Liver (tissue), 3 donors: ENCODE measurements around the gene KLHDC3.

Source experiments
- ATF3 ChIP-seq: IDR thresholded peaks from 2 replicates; pipeline ENCODE4 v1.6.1; 2016; ENCODE audit warnings: antibody characterized with exemption
- CTCF ChIP-seq: fragments of 150-350 bp; IDR thresholded peaks from 2 replicates; pipeline ENCODE4 v1.5.1; 2017; ENCODE audit warnings: improper control_type of control experiment, low read depth, low read length; ENCODE audit not compliant: missing input control
- EGR1 ChIP-seq, 2 donors: IDR thresholded peaks; 2 replicates each; pipeline ENCODE4 v1.6.1; 2016 to 2018; ENCODE audit warnings: antibody characterized with exemption in 2 of 2, low read depth in 2 of 2
- GABPA ChIP-seq, 2 donors: IDR thresholded peaks in 1 of 2; conservative IDR thresholded peaks in 1 of 2; 2 replicates each; pipeline ENCODE4 v1.6.1; 2016; ENCODE audit warnings: antibody characterized with exemption in 2 of 2, mild to moderate bottlenecking in 1 of 2, moderate library complexity in 1 of 2
- HNF4A ChIP-seq, 2 donors: conservative IDR thresholded peaks; 2 replicates each; pipeline ENCODE4 v1.6.1; 2016; ENCODE audit warnings: antibody characterized with exemption in 2 of 2, mild to moderate bottlenecking in 2 of 2
- JUND ChIP-seq, 2 donors: IDR thresholded peaks; 2 replicates each; pipeline ENCODE4 v1.6.1; 2016; ENCODE audit warnings: antibody characterized with exemption in 2 of 2
- NR2F2 ChIP-seq: IDR thresholded peaks from 2 replicates; pipeline ENCODE4 v1.6.1; 2016; ENCODE audit warnings: antibody characterized with exemption
- RAD21 ChIP-seq, 2 donors: IDR thresholded peaks; 2 replicates each; pipeline ENCODE4 v1.6.1; 2016; ENCODE audit warnings: antibody characterized with exemption in 2 of 2, mild to moderate bottlenecking in 2 of 2
- REST ChIP-seq: IDR thresholded peaks from 2 replicates; pipeline ENCODE4 v1.6.1; 2016; ENCODE audit warnings: antibody characterized with exemption, mild to moderate bottlenecking
- SP1 ChIP-seq: IDR thresholded peaks from 2 replicates; pipeline ENCODE4 v1.6.1; 2018; ENCODE audit warnings: antibody characterized with exemption, mild to moderate bottlenecking
- TAF1 ChIP-seq: conservative IDR thresholded peaks from 2 replicates; pipeline ENCODE4 v1.6.1; 2016; ENCODE audit warnings: antibody characterized with exemption, mild to moderate bottlenecking
- YY1 ChIP-seq: IDR thresholded peaks from 2 replicates; pipeline ENCODE4 v1.6.1; 2016; ENCODE audit warnings: antibody characterized with exemption, mild to moderate bottlenecking
- TF ChIP-seq, protein P1 (sequence below): IDR thresholded peaks from 2 replicates; pipeline ENCODE4 v1.6.1; 2016; ENCODE audit warnings: antibody characterized with exemption
- TF ChIP-seq, protein P2 (sequence below): IDR thresholded peaks from 2 replicates; pipeline ENCODE4 v1.6.1; 2016; ENCODE audit warnings: antibody characterized with exemption
- donor health status: healthy.
- donor health status: healthy.

DNA sequence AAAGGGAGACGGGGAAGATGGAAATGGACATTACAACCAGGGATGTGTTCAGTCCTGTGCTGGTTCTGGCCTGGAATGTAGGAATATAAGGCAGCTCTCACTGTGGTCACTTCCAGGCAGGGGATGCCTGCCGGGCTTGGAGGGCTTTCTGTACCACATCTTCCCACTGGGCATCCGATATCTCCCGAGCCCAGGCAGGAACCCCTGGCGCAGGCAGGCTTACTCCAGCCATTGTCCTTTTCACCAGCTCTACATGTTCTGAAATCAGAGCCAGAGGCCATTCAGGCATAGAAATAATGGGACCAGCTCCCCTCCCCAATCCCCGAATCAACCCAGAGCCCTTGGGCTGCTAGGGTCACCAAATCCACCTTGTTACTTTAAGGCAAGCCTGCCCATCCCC, 1.7 kb upstream of the KLHDC3 start:
- no peak for TF ChIP-seq CTCF
- TF ChIP-seq, protein P1, sequence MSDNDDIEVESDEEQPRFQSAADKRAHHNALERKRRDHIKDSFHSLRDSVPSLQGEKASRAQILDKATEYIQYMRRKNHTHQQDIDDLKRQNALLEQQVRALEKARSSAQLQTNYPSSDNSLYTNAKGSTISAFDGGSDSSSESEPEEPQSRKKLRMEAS: no peak
- no peak for TF ChIP-seq NR2F2
- TF ChIP-seq, protein P2, sequence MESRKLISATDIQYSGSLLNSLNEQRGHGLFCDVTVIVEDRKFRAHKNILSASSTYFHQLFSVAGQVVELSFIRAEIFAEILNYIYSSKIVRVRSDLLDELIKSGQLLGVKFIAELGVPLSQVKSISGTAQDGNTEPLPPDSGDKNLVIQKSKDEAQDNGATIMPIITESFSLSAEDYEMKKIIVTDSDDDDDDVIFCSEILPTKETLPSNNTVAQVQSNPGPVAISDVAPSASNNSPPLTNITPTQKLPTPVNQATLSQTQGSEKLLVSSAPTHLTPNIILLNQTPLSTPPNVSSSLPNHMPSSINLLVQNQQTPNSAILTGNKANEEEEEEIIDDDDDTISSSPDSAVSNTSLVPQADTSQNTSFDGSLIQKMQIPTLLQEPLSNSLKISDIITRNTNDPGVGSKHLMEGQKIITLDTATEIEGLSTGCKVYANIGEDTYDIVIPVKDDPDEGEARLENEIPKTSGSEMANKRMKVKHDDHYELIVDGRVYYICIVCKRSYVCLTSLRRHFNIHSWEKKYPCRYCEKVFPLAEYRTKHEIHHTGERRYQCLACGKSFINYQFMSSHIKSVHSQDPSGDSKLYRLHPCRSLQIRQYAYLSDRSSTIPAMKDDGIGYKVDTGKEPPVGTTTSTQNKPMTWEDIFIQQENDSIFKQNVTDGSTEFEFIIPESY: no peak
- TF ChIP-seq ATF3: no peak
- no peak for TF ChIP-seq TAF1
- no peak for TF ChIP-seq YY1
- no peak for TF ChIP-seq JUND (IDR thresholded peaks at IDR 0.05)
- TF ChIP-seq REST: no peak
- TF ChIP-seq GABPA (IDR thresholded peaks at IDR 0.05 in 1 of 2, conservative IDR thresholded peaks at IDR 0.05 in 1 of 2): no peak
- no peak for TF ChIP-seq SP1
- TF ChIP-seq RAD21 (IDR thresholded peaks at IDR 0.05): no peak
- TF ChIP-seq HNF4A (conservative IDR thresholded peaks at IDR 0.05): no peak
- no peak for TF ChIP-seq EGR1 (IDR thresholded peaks at IDR 0.05; ENCODE audit: low read depth in 2 of 2)
